GM21367 (cell line): ENCODE measurements around the gene RAB1B.
"Not testable (repeated sequence)": the region's sequence is repeated elsewhere in the genome, so short reads cannot be mapped to it uniquely, and the experiment has no call there.

ENCODE experiments used
- ATAC-seq: cut with Tn5 transposase; IDR thresholded peaks from one replicate; pipeline ENCODE4 v1.9.1; 2021; ENCODE audit not compliant: unreplicated experiment

RAB1B gene

DNA sequence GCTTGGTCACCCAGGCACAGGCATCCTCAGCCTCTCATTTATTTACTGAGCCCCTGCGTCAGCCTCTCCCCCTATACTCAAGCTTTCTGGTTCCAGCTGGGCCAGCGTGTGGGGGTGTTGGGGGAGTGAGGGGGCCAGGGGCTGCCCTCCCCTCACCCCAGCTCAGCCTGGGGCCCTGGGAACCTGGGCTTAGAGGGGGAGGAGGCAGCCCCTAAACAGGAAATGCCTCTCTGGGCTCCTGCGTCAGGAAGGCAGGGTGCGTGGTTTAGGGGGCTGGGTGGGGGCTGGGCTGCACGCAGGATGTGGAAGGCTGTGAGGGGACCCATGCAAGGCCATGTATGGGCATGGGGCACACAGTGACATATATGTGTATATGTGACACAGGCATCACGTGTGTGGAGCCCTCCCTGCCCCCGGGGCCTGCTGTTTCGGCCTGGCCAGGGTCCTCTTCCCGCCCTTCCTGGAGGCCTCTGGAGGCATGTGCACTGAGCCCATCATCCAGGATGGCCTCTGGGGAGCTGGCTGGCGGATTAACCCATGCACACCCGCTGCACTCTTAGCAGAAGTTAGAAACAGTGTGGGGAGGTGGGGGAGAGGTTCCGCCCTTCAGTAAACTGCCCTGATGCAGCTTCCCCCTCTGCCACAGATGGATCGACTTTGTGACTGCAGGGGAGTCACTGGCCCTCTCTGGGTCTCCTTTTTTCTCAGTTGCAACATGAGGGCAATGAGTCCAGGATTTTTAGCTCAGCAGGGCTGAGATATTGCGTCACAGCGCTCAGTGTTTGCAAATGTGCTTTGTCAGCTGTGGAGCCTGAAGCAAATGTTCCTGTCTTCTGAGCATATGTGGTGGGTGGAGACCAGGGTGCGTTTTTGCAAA is 49.5 kb downstream of the RAB1B start:
- ATAC-seq: no peak

DNA sequence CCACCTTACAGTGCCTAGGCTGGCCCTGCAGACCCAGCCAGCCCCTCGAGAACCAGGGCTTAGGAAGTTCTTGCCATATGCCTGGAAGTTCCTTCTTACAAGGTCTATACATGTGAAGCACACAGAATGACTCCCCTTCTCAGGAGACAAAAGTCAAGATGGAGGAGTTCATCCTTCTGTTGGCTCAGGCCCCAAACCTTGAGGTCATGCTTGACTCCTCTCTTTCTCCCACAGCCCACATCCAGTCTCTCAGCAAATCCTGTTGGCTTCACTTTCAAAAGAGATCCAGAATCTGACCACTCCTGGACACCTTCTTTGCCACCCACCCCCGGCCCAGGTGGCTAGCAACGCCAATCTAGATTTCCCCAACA is 50.1 kb downstream of the RAB1B start:
- no peak for ATAC-seq

DNA sequence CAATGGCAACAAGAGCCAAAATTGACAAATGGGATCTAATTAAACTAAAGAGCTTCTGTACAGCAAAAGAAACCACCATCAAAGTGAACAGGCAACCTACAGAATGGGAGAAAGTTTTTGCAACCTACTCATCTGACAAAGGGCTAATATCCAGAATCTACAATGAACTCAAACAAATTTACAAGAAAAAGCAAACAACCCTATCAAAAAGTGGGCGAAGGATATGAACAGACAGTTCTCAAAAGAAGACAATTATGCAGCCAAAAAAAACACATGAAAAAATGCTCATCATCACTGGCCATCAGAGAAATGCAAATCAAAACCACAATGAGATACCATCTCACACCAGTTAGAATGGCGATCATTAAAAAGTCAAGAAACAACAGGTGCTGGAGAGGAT is 51.9 kb downstream of the RAB1B start:
- ATAC-seq: not testable (repeated sequence)

DNA sequence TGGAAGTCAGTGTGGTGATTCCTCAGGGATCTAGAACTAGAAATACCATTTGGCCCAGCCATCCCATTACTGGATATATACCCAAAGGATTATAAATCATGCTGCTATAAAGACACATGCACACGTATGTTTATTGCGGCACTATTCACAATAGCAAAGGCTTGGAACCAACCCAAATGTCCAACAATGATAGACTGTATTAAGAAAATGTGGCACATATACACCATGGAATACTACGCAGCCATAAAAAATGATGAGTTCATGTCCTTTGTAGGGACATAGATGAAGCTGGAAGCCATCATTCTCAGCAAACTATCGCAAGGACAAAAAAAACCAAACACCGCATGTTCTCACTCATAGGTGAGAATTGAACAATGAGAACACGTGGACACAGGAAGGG is 52.3 kb downstream of the RAB1B start:
- not testable (repeated sequence) for ATAC-seq

DNA sequence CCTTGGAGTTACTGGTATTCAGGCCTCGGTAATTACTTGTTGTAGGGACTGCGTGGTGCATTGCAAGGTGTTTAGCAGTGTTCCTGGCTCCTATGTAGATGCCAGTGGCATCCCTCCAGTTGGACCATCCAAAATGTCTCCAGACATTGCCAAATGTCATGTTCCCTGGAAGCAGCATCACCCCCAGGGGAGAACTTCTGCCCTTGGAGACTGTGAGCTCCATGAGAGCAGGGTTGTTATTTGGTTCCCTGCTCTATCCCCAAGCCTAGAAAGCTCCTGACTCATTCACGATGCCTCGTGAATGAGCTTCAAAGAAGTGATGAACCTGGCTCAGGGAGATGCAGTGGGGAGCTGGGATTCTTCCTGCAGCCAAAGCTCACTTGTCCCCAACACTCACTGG is 53.2 kb downstream of the RAB1B start:
- no peak for ATAC-seq

DNA sequence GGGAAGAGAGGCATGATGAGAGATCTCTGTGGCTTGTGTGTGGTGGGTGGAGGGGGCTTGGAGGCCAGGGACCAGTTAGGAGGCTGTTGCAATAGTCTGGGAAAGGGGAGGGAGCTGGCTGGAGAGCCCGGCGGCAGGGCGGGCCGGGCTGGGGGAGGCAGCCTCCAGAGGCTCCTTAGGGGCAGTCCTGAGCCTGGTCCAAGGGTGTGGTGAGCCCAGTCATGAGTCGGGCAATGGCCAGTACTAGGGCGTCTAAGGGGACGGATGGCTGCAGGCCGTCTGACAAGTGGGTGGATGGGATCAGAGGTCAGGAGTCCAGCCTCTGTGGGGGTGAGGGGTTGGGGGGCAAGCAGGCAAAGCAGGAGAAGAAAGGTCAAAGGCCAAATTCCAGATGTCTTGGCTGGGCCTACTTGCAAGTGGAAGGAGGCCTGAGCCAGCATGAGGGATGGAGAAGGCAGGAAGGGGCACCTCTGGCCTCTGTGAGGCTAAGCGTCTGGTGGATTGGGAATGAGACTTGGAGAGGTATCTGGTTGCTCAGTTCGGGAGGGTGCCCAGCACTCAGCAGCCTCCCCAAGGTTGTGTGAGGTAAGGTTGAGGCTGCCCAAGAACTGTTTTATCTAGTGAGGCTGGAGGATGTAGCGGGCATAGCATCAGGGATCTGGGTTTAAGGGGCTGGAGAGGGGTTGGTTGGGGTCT is 54.4 kb downstream of the RAB1B start:
- ATAC-seq: no peak

DNA sequence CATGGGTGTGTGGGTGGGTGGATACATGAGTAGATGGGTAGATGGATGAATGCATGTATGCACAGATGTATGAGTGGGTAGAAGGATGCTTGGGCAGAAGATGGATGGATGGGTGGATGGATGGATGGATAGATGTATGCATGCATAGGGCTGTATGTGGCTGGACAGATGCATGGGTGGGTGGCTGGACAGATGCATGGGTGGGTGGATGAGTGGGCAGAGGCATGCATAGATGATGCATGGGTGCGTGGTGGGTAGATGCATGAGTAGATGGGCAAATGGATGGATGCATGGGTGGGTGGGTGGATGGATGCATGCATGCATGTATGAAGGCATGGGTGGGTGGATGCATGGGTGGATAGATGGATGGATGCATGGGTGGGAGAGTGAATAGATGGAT is 55.2 kb downstream of the RAB1B start:
- ATAC-seq: no peak

DNA sequence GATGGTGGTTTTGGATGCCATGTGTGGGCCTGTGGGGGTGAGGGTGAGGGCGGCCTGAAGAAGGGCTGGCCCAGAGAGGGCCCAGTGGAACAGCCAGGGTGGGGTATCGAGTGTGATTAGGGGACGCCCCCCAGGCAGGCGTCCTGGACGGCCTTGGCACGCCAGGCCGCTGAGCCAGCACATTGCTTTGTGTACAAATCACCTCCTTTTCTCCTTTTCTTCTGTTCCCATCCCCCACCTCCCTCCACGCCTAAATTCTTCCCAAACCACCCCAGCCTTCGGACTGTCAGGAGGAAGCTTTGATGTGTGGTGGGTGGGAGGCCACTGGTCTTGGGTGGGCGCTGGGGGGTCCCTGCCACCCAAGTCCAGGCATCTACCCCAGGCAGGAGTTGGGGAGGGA is 56.2 kb downstream of the RAB1B start:
- ATAC-seq: no peak

DNA sequence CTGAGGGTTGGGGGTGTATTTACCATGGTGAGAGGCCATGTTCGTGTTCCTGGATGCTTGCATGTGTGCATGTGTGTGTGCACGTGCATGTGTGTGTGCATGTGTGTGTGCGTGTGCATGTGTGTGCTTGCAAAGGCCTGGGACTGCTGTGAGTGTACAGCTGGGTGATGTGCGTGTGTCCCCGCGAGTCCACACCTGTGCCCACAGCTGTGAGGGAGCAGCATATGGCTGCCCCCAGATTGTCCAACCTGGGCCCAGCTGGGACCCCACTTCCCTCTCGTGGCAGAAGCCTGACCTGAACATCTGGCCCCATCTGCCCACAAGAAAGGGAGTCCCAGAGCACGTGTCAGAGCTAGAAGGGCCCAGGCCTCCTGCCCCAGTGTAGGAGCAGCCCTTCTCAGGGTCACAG is 56.8 kb downstream of the RAB1B start:
- no peak for ATAC-seq

DNA sequence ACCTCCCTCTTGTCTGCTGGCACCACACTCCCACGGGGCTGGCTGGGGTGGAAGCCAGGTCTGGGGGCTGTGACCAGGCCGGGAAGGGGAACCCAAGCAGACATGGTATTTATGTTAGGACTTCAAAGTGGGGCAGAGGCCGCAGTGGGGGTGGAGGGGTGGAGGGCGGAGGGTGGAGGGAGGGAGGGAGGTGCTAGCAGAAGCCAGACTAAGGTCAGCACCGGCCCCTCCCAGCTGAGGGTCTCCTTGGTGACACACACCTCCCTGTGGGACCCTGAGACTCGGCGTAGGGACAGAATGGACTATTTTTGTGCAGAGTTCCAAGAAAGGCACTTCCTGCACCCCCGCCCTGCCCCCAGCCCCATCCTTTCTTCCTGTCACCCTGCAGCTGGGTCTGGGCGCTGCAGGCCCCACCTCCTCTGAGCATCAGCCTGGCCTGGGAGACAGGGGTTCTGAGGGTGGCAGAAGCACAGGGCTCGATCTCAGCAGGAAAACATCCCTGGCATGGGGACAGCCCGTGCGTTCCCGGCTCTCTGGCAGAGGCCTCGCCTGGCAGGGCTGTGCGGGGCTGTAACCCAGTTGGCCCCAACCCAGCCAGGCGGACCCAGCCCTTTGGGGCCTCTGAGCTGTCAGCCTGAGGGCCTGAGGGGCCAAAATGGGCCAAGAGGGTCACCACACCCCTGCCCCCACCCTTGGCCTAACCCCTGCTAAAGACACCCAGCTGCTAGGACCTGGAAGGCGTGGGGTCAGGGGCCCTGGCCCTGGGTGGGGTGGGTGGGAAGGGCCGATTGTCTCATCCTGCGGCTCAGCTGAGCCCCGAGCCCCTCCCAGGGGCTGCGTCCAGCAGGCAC is 58.0 kb downstream of the RAB1B start:
- ATAC-seq: no peak
